ENCODE data around the gene ABCB9. TPM values are rescaled to one million over a fixed set of nuclear protein-coding genes. Genes with fewer than 3 reads are reported as not detected.
"Not testable (repeated sequence)": the region's sequence is repeated elsewhere in the genome, so short reads cannot be mapped to it uniquely, and the experiment has no call there.

Gene ABCB9
- 4.7 TPM for polyA plus RNA-seq (2013)

DNA sequence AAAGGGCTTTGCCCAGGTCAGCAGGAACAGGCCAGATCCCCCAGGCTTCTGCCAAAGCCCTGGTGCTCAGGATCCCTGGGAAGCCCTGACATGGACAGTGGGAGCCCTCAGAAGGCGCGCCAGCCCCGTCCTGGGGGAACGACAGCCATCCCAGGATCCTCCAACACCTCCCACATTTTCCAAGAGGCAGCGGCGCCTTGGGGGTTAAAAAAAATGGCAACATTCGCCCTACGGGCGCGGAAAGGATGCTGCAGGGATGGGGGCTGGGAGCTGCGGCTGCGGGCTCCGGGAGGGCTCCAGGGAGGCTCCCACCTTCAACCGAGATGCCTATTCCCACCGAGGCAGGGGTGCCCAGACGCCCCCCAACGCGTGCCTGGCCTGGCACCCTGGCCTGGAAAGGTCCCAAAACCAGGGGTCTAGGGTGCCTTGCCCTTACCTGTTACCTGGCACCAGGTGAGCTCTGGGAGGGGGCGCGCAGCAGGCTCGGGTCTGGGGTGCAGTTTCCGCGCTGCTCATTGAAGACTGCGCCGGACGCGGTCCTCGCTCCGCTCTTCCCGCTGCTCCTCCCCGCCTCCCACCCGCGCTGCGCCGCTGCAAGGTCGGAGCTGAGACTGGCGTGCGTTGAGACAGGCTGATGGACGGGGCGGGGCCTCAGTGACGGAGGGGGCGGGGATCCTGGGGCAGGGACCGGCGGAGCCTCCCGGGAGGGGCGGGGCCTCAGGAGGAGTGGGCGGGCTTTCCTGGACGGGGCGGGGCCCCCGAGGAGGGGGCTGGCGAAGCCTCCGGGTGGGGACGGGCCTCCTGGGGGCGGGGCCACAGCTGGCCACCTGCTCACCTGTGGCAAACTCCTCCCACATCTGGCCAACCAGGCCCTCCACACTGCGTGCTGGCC lies at the start of gene ABCB9:
ABCB9 (minus strand) TSS at position 613 of the 892 bp plus-strand sequence. CDS start 6,228 bp downstream, outside the sequence.
- 5% methylated on average over 44 of the region's 55 CpGs for WGBS (ENCODE audit: insufficient coverage)
- POLR2A ChIA-PET, result interaction anchor here (0.6 to 1.2 kb wide), 5 partner anchors 10 to 94 kb away, joined by 3 to 4 read pairs (median 3); partner anchors contain the start of gene OGFOD2
- CTCF ChIA-PET, result interaction anchor here (1.2 to 3.7 kb wide), 7 partner anchors 9 to 102 kb away, joined by 3 to 20 read pairs (median 3); partner anchors contain the start of gene OGFOD2
- no peaks in the 10 kb centered on the region for H3K9me3 ChIP-seq (ENCODE audit: control extremely low read depth in 1 of 5, control insufficient read depth in 4 of 5, insufficient read depth in 2 of 5, low read depth in 1 of 5, low read length in 4 of 5)
- no peaks in the 10 kb centered on the region for H3K36me3 ChIP-seq (ENCODE audit: control insufficient read depth in 4 of 4, insufficient read depth in 4 of 4, low read length in 3 of 4)
- H3K27me3 ChIP-seq (replicated peaks in 2 of 5; ENCODE audit: control insufficient read depth in 4 of 5, insufficient read depth in 5 of 5, low read length in 4 of 5), result no peaks in the 10 kb centered on the region
- H3K27ac ChIP-seq (ENCODE audit: insufficient read depth in 1 of 2, low read depth in 1 of 2, low read length in 2 of 2, poor library complexity in 1 of 2, severe bottlenecking in 2 of 2), result peak within 1 kb of the TSS in 1 of 2 experiments; percentile 49
- H3K4me3 ChIP-seq (ENCODE audit: control insufficient read depth in 1 of 7, extremely low read depth in 1 of 7, insufficient read depth in 4 of 7, low read depth in 2 of 7, low read length in 6 of 7), result peak within 1 kb of the TSS in 6 of 7 experiments; percentile 57 to 75 (median 72)
- H3K4me1 ChIP-seq (ENCODE audit: control extremely low read depth in 1 of 4, control insufficient read depth in 4 of 4, insufficient read depth in 4 of 4, low read length in 3 of 4), result peaks cover 0 to 22% (median 13%) of the 10 kb centered on the region in 4 experiments
- peak; percentile 92 to 94 (median 93) for DNase-seq

DNA sequence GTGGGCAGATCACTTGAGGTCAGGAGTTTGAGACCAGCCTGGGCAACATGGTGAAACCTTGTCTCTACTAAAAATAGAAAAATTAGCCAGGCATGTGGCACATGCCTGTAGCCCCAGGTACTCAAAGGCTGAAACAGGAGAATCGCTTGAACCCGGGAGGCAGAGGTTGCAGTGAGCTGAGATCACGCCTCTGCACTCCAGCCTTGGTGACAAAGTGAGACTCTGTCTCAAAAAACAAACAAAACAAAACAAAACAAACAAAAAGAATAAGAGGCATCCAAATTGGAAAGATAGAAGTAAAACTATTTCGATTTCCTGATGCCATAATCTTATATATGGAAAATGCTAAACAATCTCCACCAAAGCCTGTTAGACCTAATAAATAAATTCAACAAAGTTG lies 48.2 kb upstream of the ABCB9 start:
- CTCF ChIA-PET, result interaction anchor here (0.6 kb wide), 1 partner anchor 9 kb away, joined by 3 read pairs; no protein-coding TSS in a partner anchor
- DNase-seq; H3K4me1 ChIP-seq (ENCODE audit: control extremely low read depth in 1 of 4, control insufficient read depth in 4 of 4, insufficient read depth in 4 of 4, low read length in 3 of 4); H3K9me3 ChIP-seq (ENCODE audit: control extremely low read depth in 1 of 5, control insufficient read depth in 4 of 5, insufficient read depth in 2 of 5, low read depth in 1 of 5, low read length in 4 of 5); H3K27me3 ChIP-seq (replicated peaks in 2 of 5; ENCODE audit: control insufficient read depth in 4 of 5, insufficient read depth in 5 of 5, low read length in 4 of 5); H3K27ac ChIP-seq (ENCODE audit: insufficient read depth in 1 of 2, low read depth in 1 of 2, low read length in 2 of 2, poor library complexity in 1 of 2, severe bottlenecking in 2 of 2); H3K4me3 ChIP-seq (ENCODE audit: control insufficient read depth in 1 of 7, extremely low read depth in 1 of 7, insufficient read depth in 4 of 7, low read depth in 2 of 7, low read length in 6 of 7); POLR2A ChIA-PET: not testable (repeated sequence)
- H3K36me3 ChIP-seq (ENCODE audit: control insufficient read depth in 4 of 4, insufficient read depth in 4 of 4, low read length in 3 of 4), result peaks cover 0 to 36% (median 3%) of the 10 kb centered on the region in 4 experiments
- no CpG with 5 or more reads among the region's 4 CpGs for WGBS (ENCODE audit: insufficient coverage)

DNA sequence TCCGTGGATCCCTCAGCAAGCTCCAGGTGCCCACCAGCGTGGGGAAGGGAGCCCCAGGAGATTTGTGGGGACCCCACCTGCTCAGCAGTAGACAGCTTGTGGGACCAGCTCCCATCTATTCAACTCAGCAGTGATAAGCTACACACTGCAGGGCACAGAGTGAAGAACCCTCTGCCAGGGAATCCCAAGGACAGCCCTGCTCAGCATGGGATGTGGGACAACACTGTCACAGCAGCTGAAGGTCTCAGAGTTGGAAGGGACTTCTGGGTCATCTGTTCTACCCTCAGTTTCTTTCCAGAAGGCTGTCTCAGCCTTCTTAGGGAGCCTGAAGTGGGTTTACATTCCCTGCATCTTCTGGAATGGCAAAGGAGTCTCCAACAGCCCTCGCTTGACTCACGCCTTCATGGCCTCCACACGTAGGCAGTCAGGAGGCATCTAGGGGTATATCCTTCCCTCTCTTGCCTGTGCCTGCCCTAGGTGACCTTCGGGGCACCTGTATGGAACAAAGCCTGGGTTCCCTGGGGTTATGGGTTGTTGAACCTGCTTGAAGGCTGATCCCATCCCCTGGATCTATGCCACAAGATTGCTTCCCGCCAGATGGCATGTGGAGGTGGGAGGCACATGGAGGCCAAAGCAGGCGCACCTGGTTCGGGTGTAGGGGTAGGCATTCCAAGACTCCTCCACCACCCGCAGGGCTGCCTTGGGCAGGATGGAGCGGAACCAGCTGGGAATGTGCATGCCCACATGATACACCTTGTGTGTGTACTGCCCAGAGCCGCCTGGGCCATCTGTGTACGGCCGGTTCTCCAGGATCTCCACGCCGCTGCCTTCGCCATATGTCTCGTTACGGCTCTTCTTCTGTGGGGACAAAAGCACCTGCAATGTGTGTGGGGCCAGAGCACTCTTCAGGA lies 47.2 kb upstream of the ABCB9 start:
- Histone ChIP-seq H3K4me3 (ENCODE audit: control insufficient read depth in 1 of 7, extremely low read depth in 1 of 7, insufficient read depth in 4 of 7, low read depth in 2 of 7, low read length in 6 of 7) (no peak overlapping the region), H3K27ac (ENCODE audit: insufficient read depth in 1 of 2, low read depth in 1 of 2, low read length in 2 of 2, poor library complexity in 1 of 2, severe bottlenecking in 2 of 2) (no peak overlapping the region), H3K27me3 (replicated peaks in 2 of 5; ENCODE audit: control insufficient read depth in 4 of 5, insufficient read depth in 5 of 5, low read length in 4 of 5) (no peaks in the 10 kb centered on the region), H3K9me3 (ENCODE audit: control extremely low read depth in 1 of 5, control insufficient read depth in 4 of 5, insufficient read depth in 2 of 5, low read depth in 1 of 5, low read length in 4 of 5) (no peaks in the 10 kb centered on the region), H3K4me1 (ENCODE audit: control extremely low read depth in 1 of 4, control insufficient read depth in 4 of 4, insufficient read depth in 4 of 4, low read length in 3 of 4) (no peaks in the 10 kb centered on the region), H3K36me3 (ENCODE audit: control insufficient read depth in 4 of 4, insufficient read depth in 4 of 4, low read length in 3 of 4) (peaks cover 0 to 46% (median 7%) of the 10 kb centered on the region in 4 experiments)
- no peak for DNase-seq
- ChIA-PET POLR2A (no interaction called here), CTCF (no interaction called here)
- 98% methylated on average over 17 of the region's 19 CpGs for WGBS (ENCODE audit: insufficient coverage)

DNA sequence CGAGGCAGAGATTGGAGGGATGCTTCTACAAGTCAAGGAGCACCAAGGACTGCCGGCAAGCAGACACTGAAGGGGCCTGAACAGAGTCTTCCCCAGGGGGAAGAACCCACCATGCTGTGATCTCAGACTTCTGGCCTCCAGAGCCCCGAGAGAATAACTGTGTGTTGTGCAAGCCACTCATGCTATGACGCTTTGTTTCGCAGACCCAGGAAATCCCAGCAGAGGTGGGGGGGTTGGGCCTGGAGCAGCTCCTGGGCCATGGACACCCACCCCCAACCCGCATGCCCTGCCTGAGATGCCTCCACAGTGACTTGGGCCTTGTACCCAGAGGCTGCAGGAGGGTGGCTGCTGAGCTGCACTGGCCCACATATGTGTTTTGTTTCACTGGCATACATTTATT lies 45.4 kb upstream of the ABCB9 start:
- Histone ChIP-seq H3K4me1 (ENCODE audit: control extremely low read depth in 1 of 4, control insufficient read depth in 4 of 4, insufficient read depth in 4 of 4, low read length in 3 of 4) (no peaks in the 10 kb centered on the region), H3K27me3 (replicated peaks in 2 of 5; ENCODE audit: control insufficient read depth in 4 of 5, insufficient read depth in 5 of 5, low read length in 4 of 5) (no peaks in the 10 kb centered on the region), H3K27ac (ENCODE audit: insufficient read depth in 1 of 2, low read depth in 1 of 2, low read length in 2 of 2, poor library complexity in 1 of 2, severe bottlenecking in 2 of 2) (no peak overlapping the region), H3K9me3 (ENCODE audit: control extremely low read depth in 1 of 5, control insufficient read depth in 4 of 5, insufficient read depth in 2 of 5, low read depth in 1 of 5, low read length in 4 of 5) (no peaks in the 10 kb centered on the region), H3K4me3 (ENCODE audit: control insufficient read depth in 1 of 7, extremely low read depth in 1 of 7, insufficient read depth in 4 of 7, low read depth in 2 of 7, low read length in 6 of 7) (no peak overlapping the region), H3K36me3 (ENCODE audit: control insufficient read depth in 4 of 4, insufficient read depth in 4 of 4, low read length in 3 of 4) (peaks cover 0 to 55% (median 16%) of the 10 kb centered on the region in 4 experiments)
- POLR2A ChIA-PET, result no interaction called here
- CTCF ChIA-PET, result no interaction called here
- 90% methylated on average over 5 of the region's 6 CpGs for WGBS (ENCODE audit: insufficient coverage)
- no peak for DNase-seq

DNA sequence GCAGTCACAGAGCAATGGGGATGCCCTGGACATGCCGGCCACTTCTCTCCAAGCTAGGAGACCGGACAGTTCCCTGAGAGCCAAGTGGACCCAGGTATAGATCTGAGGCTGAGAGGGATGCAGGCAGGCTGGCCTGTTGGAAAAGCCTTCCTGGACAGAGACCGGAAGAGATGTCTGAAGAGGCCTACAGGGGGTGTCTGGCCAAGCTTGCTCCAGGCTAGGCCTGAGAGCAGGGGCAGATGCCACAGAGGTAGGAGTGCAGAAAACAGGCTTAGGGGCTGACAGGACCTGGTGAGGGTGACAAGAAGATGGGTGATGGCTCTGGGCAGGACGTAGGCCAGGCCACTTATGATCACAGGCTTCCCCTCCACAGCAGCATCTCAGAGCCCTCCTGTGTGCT lies 44.4 kb upstream of the ABCB9 start:
- H3K9me3 ChIP-seq (ENCODE audit: control extremely low read depth in 1 of 5, control insufficient read depth in 4 of 5, insufficient read depth in 2 of 5, low read depth in 1 of 5, low read length in 4 of 5), result no peaks in the 10 kb centered on the region
- POLR2A ChIA-PET, result no interaction called here
- no peak for DNase-seq
- H3K4me3 ChIP-seq (ENCODE audit: control insufficient read depth in 1 of 7, extremely low read depth in 1 of 7, insufficient read depth in 4 of 7, low read depth in 2 of 7, low read length in 6 of 7), result no peak overlapping the region
- peaks cover 0 to 55% (median 16%) of the 10 kb centered on the region in 4 experiments for H3K36me3 ChIP-seq (ENCODE audit: control insufficient read depth in 4 of 4, insufficient read depth in 4 of 4, low read length in 3 of 4)
- no peak overlapping the region for H3K27ac ChIP-seq (ENCODE audit: insufficient read depth in 1 of 2, low read depth in 1 of 2, low read length in 2 of 2, poor library complexity in 1 of 2, severe bottlenecking in 2 of 2)
- H3K27me3 ChIP-seq (replicated peaks in 2 of 5; ENCODE audit: control insufficient read depth in 4 of 5, insufficient read depth in 5 of 5, low read length in 4 of 5), result no peaks in the 10 kb centered on the region
- WGBS (ENCODE audit: insufficient coverage), result 98% methylated on average over 4 of the region's 4 CpGs
- H3K4me1 ChIP-seq (ENCODE audit: control extremely low read depth in 1 of 4, control insufficient read depth in 4 of 4, insufficient read depth in 4 of 4, low read length in 3 of 4), result no peaks in the 10 kb centered on the region
- CTCF ChIA-PET, result no interaction called here

DNA sequence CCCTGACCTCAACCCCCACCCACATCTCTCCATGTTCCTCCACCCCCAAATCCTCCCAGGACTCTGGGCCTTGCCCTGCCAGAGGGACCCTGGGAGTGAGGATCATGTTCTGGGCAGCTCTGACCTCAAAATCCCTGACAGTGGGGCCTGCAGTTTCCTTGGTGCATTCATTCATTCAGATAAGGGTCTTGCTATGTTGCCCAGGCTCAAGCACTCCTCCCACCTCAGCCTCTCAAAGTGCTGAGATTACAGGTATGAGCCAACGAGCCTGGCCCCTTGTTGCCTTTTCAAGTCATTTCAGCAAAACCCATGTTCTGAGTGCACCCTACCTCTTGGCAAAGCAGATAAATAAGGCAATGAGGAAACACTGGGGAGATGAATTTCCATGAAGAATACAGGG lies 43.8 kb upstream of the ABCB9 start:
- Histone ChIP-seq H3K4me1 (ENCODE audit: control extremely low read depth in 1 of 4, control insufficient read depth in 4 of 4, insufficient read depth in 4 of 4, low read length in 3 of 4) (no peaks in the 10 kb centered on the region), H3K27ac (ENCODE audit: insufficient read depth in 1 of 2, low read depth in 1 of 2, low read length in 2 of 2, poor library complexity in 1 of 2, severe bottlenecking in 2 of 2) (no peak overlapping the region), H3K27me3 (replicated peaks in 2 of 5; ENCODE audit: control insufficient read depth in 4 of 5, insufficient read depth in 5 of 5, low read length in 4 of 5) (no peaks in the 10 kb centered on the region), H3K9me3 (ENCODE audit: control extremely low read depth in 1 of 5, control insufficient read depth in 4 of 5, insufficient read depth in 2 of 5, low read depth in 1 of 5, low read length in 4 of 5) (no peaks in the 10 kb centered on the region), H3K4me3 (ENCODE audit: control insufficient read depth in 1 of 7, extremely low read depth in 1 of 7, insufficient read depth in 4 of 7, low read depth in 2 of 7, low read length in 6 of 7) (no peak overlapping the region), H3K36me3 (ENCODE audit: control insufficient read depth in 4 of 4, insufficient read depth in 4 of 4, low read length in 3 of 4) (peaks cover 0 to 59% (median 16%) of the 10 kb centered on the region in 4 experiments)
- DNase-seq, result no peak
- no CpG with 5 or more reads among the region's 1 CpG for WGBS (ENCODE audit: insufficient coverage)
- ChIA-PET CTCF (interaction anchor here (1.2 kb wide), 1 partner anchor 23 kb away, joined by 3 read pairs; no protein-coding TSS in a partner anchor), POLR2A (no interaction called here)
